ENCODE data around the gene LENG9.

Gene LENG9

DNA sequence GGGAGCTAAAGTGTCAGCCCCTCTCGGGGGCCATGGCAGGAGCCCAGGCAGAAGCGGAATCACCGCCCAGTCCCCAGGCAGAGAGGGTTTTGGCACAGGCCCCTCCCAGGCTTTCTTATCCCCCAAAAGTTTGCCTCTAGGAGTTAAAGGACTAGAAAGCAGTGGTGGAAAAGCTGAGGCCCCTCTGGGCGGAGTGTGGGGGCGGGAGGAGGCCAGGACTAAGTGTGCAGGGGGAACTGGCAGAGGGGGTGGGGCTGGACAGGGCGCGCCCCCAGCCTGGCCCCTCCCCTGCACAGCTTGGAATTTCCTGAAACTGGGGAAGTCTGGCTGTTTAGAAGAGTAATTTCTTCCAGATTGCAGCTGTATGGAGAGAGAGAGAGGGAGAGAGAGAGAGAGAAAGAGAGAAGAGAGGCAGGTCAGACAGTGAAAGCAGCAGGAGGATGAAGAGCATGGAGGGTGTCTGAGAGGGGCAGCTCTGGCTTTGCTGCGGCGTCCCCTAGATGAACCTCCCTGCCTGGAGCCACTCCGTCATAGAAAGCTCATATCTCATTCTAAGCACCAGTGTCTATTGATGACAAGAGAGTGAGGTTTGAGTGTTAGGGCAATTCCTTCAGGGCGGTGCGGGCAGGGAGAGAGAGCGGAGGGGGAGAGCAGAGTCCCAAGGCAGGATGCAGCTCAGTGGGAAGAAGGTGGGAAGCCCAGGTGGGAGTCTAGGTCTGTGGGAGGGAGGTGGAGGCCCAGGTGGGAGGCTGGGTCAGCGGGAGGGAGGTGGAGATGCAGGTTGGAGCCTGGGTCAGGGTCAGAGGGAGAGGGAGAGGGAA is 9.7 kb upstream of the LENG9 start, which contains the start of gene CDC42EP5:
Gene CDC42EP5, minus strand, starts transcription at position 226 of the 821 bp plus-strand sequence. CDS start 7,749 bp downstream, outside the sequence.
- Histone ChIP-seq H3K4me1 (ENCODE audit: control insufficient read depth, insufficient read depth, low read length) (peaks cover 7% of the 10 kb centered on the region; the same call in 1 of the 2 replicates), H3K36me3 (ENCODE audit: control insufficient read depth in 2 of 2, insufficient read depth in 1 of 2, low read length in 2 of 2) (no peaks in the 10 kb centered on the region), H3K4me3 (ENCODE audit: low read depth, low read length) (peak within 1 kb of the TSS; percentile 0), H3K27ac (ENCODE audit: extremely low read depth, low read depth, low read length) (no peak within 1 kb of the TSS), H3K9me3 (ENCODE audit: control insufficient read depth, insufficient read depth, low read depth, low read length) (no peaks in the 10 kb centered on the region)
- ChIA-PET CTCF (interaction anchor here (0.7 to 1.5 kb wide), 9 partner anchors 8 to 695 kb away, joined by 3 to 5 read pairs (median 3); partner anchors contain the start of gene LENG8), POLR2A (interaction anchor here (0.7 to 1.8 kb wide), 6 partner anchors 10 to 45 kb away, joined by 3 to 8 read pairs (median 4); partner anchors contain the start of genes LENG8 and LENG9)
- TF ChIP-seq ZNF426 (tag by site-specific recombination; IDR thresholded peaks at IDR 0.05): no peak
- TF ChIP-seq, protein P1, sequence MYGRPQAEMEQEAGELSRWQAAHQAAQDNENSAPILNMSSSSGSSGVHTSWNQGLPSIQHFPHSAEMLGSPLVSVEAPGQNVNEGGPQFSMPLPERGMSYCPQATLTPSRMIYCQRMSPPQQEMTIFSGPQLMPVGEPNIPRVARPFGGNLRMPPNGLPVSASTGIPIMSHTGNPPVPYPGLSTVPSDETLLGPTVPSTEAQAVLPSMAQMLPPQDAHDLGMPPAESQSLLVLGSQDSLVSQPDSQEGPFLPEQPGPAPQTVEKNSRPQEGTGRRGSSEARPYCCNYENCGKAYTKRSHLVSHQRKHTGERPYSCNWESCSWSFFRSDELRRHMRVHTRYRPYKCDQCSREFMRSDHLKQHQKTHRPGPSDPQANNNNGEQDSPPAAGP (tag by site-specific recombination; IDR thresholded peaks at IDR 0.05): no peak
- TF ChIP-seq, protein P2, sequence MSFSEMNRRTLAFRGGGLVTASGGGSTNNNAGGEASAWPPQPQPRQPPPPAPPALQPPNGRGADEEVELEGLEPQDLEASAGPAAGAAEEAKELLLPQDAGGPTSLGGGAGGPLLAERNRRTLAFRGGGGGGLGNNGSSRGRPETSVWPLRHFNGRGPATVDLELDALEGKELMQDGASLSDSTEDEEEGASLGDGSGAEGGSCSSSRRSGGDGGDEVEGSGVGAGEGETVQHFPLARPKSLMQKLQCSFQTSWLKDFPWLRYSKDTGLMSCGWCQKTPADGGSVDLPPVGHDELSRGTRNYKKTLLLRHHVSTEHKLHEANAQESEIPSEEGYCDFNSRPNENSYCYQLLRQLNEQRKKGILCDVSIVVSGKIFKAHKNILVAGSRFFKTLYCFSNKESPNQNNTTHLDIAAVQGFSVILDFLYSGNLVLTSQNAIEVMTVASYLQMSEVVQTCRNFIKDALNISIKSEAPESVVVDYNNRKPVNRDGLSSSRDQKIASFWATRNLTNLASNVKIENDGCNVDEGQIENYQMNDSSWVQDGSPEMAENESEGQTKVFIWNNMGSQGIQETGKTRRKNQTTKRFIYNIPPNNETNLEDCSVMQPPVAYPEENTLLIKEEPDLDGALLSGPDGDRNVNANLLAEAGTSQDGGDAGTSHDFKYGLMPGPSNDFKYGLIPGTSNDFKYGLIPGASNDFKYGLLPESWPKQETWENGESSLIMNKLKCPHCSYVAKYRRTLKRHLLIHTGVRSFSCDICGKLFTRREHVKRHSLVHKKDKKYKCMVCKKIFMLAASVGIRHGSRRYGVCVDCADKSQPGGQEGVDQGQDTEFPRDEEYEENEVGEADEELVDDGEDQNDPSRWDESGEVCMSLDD (tag by site-specific recombination; IDR thresholded peaks at IDR 0.05): no peak
- TF ChIP-seq ZBTB8A (tag by site-specific recombination; IDR thresholded peaks at IDR 0.05): no peak
- peak; percentile 42; the same call in 1 of the 2 replicates for TF ChIP-seq KLF1 (tag by site-specific recombination; IDR thresholded peaks at IDR 0.05)
- TF ChIP-seq, protein P3, sequence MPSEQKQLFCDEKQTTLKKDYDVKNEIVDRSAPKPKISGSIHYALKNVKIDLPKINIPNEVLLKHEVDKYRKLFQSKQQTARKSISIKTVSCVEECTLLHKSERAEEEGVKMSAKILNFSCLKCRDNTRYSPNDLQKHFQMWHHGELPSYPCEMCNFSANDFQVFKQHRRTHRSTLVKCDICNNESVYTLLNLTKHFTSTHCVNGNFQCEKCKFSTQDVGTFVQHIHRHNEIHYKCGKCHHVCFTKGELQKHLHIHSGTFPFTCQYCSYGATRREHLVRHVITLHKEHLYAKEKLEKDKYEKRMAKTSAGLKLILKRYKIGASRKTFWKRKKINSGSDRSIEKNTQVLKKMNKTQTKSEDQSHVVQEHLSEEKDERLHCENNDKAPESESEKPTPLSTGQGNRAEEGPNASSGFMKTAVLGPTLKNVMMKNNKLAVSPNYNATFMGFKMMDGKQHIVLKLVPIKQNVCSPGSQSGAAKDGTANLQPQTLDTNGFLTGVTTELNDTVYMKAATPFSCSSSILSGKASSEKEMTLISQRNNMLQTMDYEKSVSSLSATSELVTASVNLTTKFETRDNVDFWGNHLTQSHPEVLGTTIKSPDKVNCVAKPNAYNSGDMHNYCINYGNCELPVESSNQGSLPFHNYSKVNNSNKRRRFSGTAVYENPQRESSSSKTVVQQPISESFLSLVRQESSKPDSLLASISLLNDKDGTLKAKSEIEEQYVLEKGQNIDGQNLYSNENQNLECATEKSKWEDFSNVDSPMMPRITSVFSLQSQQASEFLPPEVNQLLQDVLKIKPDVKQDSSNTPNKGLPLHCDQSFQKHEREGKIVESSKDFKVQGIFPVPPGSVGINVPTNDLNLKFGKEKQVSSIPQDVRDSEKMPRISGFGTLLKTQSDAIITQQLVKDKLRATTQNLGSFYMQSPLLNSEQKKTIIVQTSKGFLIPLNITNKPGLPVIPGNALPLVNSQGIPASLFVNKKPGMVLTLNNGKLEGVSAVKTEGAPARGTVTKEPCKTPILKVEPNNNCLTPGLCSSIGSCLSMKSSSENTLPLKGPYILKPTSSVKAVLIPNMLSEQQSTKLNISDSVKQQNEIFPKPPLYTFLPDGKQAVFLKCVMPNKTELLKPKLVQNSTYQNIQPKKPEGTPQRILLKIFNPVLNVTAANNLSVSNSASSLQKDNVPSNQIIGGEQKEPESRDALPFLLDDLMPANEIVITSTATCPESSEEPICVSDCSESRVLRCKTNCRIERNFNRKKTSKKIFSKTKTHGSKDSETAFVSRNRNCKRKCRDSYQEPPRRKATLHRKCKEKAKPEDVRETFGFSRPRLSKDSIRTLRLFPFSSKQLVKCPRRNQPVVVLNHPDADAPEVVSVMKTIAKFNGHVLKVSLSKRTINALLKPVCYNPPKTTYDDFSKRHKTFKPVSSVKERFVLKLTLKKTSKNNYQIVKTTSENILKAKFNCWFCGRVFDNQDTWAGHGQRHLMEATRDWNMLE (tag by site-specific recombination; conservative IDR thresholded peaks at IDR 0.05; ENCODE audit: low read depth): no peak
- TF ChIP-seq ZNF114 (tag by site-specific recombination; IDR thresholded peaks at IDR 0.05): no peak
- TF ChIP-seq, protein P4, sequence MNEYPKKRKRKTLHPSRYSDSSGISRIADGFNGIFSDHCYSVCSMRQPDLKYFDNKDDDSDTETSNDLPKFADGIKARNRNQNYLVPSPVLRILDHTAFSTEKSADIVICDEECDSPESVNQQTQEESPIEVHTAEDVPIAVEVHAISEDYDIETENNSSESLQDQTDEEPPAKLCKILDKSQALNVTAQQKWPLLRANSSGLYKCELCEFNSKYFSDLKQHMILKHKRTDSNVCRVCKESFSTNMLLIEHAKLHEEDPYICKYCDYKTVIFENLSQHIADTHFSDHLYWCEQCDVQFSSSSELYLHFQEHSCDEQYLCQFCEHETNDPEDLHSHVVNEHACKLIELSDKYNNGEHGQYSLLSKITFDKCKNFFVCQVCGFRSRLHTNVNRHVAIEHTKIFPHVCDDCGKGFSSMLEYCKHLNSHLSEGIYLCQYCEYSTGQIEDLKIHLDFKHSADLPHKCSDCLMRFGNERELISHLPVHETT (tag by site-specific recombination; IDR thresholded peaks at IDR 0.05): no peak
- TF ChIP-seq, protein P5, sequence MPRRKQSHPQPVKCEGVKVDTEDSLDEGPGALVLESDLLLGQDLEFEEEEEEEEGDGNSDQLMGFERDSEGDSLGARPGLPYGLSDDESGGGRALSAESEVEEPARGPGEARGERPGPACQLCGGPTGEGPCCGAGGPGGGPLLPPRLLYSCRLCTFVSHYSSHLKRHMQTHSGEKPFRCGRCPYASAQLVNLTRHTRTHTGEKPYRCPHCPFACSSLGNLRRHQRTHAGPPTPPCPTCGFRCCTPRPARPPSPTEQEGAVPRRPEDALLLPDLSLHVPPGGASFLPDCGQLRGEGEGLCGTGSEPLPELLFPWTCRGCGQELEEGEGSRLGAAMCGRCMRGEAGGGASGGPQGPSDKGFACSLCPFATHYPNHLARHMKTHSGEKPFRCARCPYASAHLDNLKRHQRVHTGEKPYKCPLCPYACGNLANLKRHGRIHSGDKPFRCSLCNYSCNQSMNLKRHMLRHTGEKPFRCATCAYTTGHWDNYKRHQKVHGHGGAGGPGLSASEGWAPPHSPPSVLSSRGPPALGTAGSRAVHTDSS (tag by site-specific recombination; IDR thresholded peaks at IDR 0.05): no peak
- TF ChIP-seq ZNF473 (tag by site-specific recombination; IDR thresholded peaks at IDR 0.05): no peak
- TF ChIP-seq, protein P6, sequence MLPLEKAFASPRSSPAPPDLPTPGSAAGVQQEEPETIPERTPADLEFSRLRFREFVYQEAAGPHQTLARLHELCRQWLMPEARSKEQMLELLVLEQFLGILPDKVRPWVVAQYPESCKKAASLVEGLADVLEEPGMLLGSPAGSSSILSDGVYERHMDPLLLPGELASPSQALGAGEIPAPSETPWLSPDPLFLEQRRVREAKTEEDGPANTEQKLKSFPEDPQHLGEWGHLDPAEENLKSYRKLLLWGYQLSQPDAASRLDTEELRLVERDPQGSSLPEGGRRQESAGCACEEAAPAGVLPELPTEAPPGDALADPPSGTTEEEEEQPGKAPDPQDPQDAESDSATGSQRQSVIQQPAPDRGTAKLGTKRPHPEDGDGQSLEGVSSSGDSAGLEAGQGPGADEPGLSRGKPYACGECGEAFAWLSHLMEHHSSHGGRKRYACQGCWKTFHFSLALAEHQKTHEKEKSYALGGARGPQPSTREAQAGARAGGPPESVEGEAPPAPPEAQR (tag by site-specific recombination; IDR thresholded peaks at IDR 0.05): no peak
- peak; percentile 44; the same call in 1 of the 2 replicates for TF ChIP-seq ZNF600 (tag by site-specific recombination; IDR thresholded peaks at IDR 0.05)
- TF ChIP-seq, protein P7, sequence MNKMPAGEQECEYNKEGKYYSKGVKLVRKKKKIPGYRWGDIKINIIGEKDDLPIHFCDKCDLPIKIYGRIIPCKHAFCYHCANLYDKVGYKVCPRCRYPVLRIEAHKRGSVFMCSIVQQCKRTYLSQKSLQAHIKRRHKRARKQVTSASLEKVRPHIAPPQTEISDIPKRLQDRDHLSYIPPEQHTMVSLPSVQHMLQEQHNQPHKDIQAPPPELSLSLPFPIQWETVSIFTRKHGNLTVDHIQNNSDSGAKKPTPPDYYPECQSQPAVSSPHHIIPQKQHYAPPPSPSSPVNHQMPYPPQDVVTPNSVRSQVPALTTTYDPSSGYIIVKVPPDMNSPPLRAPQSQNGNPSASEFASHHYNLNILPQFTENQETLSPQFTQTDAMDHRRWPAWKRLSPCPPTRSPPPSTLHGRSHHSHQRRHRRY (tag by site-specific recombination; IDR thresholded peaks at IDR 0.05): no peak
- no peak for TF ChIP-seq ZNF24 (tag by site-specific recombination; IDR thresholded peaks at IDR 0.05)
- no peak for TF ChIP-seq OSR2 (tag by site-specific recombination; IDR thresholded peaks at IDR 0.05)
- TF ChIP-seq ZNF341 (tag by site-specific recombination; IDR thresholded peaks at IDR 0.05; ENCODE audit: low read depth): peak; percentile 85
- no peak for TF ChIP-seq ZNF571 (tag by site-specific recombination; IDR thresholded peaks at IDR 0.05)
- no peak for TF ChIP-seq ZNF785 (tag by site-specific recombination; IDR thresholded peaks at IDR 0.05)
- TF ChIP-seq, protein P8, sequence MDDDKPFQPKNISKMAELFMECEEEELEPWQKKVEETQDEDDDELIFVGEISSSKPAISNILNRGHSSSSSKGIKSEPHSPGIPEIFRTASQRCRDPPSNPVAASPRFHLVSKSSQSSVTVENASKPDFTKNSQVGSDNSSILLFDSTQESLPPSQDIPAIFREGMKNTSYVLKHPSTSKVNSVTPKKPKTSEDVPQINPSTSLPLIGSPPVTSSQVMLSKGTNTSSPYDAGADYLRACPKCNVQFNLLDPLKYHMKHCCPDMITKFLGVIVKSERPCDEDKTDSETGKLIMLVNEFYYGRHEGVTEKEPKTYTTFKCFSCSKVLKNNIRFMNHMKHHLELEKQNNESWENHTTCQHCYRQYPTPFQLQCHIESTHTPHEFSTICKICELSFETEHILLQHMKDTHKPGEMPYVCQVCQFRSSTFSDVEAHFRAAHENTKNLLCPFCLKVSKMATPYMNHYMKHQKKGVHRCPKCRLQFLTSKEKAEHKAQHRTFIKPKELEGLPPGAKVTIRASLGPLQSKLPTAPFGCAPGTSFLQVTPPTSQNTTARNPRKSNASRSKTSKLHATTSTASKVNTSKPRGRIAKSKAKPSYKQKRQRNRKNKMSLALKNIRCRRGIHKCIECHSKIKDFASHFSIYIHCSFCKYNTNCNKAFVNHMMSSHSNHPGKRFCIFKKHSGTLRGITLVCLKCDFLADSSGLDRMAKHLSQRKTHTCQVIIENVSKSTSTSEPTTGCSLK (tag by site-specific recombination; IDR thresholded peaks at IDR 0.05): no peak
